GM23338 (cell line): ENCODE data around the gene PSMA5.

Experiments used
- CREB1 ChIP-seq: fragments of 250-450 bp; sonication (Bioruptor Pico); IDR thresholded peaks from 2 replicates; pipeline ENCODE4 v1.5.0; 2020; ENCODE audit warnings: low read depth, mild to moderate bottlenecking, moderate library complexity
- EZH2 ChIP-seq: fragments of 200-600 bp; sonication (generic); IDR thresholded peaks from one replicate; pipeline ENCODE4 v1.8.0; 2017; ENCODE audit warnings: antibody characterized with exemption, mild to moderate bottlenecking, low read depth; ENCODE audit not compliant: unreplicated experiment
- EZH2phosphoT487 ChIP-seq: fragments of 200-600 bp; sonication (generic); IDR thresholded peaks from one replicate; pipeline ENCODE4 v1.8.1; 2018; ENCODE audit warnings: antibody characterized with exemption; ENCODE audit not compliant: unreplicated experiment
- JUNB ChIP-seq: IDR thresholded peaks from one replicate; pipeline ENCODE4 v1.6.1; 2016; ENCODE audit warnings: antibody characterized with exemption; ENCODE audit not compliant: unreplicated experiment
- POLR2AphosphoS5 ChIP-seq: IDR thresholded peaks from 2 replicates; pipeline ENCODE4 v1.6.1; 2016; ENCODE audit warnings: antibody characterized with exemption, low read depth
- STAT1 ChIP-seq: IDR thresholded peaks from one replicate; pipeline ENCODE4 v1.6.1; 2016; ENCODE audit warnings: antibody characterized with exemption; ENCODE audit not compliant: unreplicated experiment
- ZNF114 ChIP-seq: fragments of 250-450 bp; sonication (Bioruptor Pico); IDR thresholded peaks from 2 replicates; pipeline ENCODE4 v1.5.0; 2020; ENCODE audit warnings: mild to moderate bottlenecking, moderate library complexity
- ZNF331 ChIP-seq: fragments of 250-450 bp; sonication (Bioruptor Pico); IDR thresholded peaks from 2 replicates; pipeline ENCODE4 v1.5.0; 2020; ENCODE audit warnings: low read depth, mild to moderate bottlenecking, moderate library complexity
- ZNF462 ChIP-seq: fragments of 250-450 bp; sonication (Bioruptor Pico); IDR thresholded peaks from 2 replicates; pipeline ENCODE4 v1.5.0; 2020; ENCODE audit warnings: mild to moderate bottlenecking, moderate library complexity
- TF ChIP-seq, protein P1 (sequence below), 2 experiments: fragments of 200-600 bp in 1 of 2; sonication (generic) in 1 of 2; conservative IDR thresholded peaks; 2 replicates each; pipeline versions ENCODE4 v1.5.1 to v1.6.1; 2016 to 2017; ENCODE audit warnings: antibody characterized with exemption in 2 of 2, low read depth in 2 of 2, mild to moderate bottlenecking in 2 of 2, moderate library complexity in 1 of 2
- TF ChIP-seq, protein P2 (sequence below): IDR thresholded peaks from one replicate; pipeline ENCODE4 v1.6.1; 2018; ENCODE audit warnings: antibody characterized with exemption; ENCODE audit not compliant: unreplicated experiment

GRCh38 chr1:109354929-109355328 lies 71.3 kb downstream of the PSMA5 start:
- TF ChIP-seq, protein P1, sequence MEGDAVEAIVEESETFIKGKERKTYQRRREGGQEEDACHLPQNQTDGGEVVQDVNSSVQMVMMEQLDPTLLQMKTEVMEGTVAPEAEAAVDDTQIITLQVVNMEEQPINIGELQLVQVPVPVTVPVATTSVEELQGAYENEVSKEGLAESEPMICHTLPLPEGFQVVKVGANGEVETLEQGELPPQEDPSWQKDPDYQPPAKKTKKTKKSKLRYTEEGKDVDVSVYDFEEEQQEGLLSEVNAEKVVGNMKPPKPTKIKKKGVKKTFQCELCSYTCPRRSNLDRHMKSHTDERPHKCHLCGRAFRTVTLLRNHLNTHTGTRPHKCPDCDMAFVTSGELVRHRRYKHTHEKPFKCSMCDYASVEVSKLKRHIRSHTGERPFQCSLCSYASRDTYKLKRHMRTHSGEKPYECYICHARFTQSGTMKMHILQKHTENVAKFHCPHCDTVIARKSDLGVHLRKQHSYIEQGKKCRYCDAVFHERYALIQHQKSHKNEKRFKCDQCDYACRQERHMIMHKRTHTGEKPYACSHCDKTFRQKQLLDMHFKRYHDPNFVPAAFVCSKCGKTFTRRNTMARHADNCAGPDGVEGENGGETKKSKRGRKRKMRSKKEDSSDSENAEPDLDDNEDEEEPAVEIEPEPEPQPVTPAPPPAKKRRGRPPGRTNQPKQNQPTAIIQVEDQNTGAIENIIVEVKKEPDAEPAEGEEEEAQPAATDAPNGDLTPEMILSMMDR (conservative IDR thresholded peaks at IDR 0.05; ENCODE audit: low read depth in 2 of 2), result no peak
- TF ChIP-seq STAT1 (no peak), JUNB (no peak), CREB1 (no peak), EZH2phosphoT487 (no peak), ZNF462 (CRISPR knock-in tag) (no peak), POLR2AphosphoS5 (no peak), EZH2 (no peak), ZNF114 (CRISPR knock-in tag) (no peak), ZNF331 (CRISPR knock-in tag) (no peak)
- TF ChIP-seq, protein P2, sequence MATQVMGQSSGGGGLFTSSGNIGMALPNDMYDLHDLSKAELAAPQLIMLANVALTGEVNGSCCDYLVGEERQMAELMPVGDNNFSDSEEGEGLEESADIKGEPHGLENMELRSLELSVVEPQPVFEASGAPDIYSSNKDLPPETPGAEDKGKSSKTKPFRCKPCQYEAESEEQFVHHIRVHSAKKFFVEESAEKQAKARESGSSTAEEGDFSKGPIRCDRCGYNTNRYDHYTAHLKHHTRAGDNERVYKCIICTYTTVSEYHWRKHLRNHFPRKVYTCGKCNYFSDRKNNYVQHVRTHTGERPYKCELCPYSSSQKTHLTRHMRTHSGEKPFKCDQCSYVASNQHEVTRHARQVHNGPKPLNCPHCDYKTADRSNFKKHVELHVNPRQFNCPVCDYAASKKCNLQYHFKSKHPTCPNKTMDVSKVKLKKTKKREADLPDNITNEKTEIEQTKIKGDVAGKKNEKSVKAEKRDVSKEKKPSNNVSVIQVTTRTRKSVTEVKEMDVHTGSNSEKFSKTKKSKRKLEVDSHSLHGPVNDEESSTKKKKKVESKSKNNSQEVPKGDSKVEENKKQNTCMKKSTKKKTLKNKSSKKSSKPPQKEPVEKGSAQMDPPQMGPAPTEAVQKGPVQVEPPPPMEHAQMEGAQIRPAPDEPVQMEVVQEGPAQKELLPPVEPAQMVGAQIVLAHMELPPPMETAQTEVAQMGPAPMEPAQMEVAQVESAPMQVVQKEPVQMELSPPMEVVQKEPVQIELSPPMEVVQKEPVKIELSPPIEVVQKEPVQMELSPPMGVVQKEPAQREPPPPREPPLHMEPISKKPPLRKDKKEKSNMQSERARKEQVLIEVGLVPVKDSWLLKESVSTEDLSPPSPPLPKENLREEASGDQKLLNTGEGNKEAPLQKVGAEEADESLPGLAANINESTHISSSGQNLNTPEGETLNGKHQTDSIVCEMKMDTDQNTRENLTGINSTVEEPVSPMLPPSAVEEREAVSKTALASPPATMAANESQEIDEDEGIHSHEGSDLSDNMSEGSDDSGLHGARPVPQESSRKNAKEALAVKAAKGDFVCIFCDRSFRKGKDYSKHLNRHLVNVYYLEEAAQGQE, result no peak
